HG03139 (cell line): ENCODE data around the gene CTCF.
"Not testable (repeated sequence)": the region's sequence is repeated elsewhere in the genome, so short reads cannot be mapped to it uniquely, and the experiment has no call there.

Experiments used
- ATAC-seq: cut with Tn5 transposase; IDR thresholded peaks from one replicate; pipeline ENCODE4 v1.9.1; 2021; ENCODE audit not compliant: unreplicated experiment

CTCF gene

GRCh38 chr16:67562526-67562917 is at the start of gene CTCF:
TSS of gene CTCF (plus strand) at chr16:67562526. CDS start at chr16:67610833, 48,307 bp downstream.
- ATAC-seq, result peak; percentile 43

- not testable (repeated sequence) for ATAC-seq
Observed at GRCh38 chr16:67513892-67514291, 48.4 kb upstream of the CTCF start.

- ATAC-seq, result peak; percentile 45
Observed at GRCh38 chr16:67514382-67514828, 47.9 kb upstream of the CTCF start.

GRCh38 chr16:67516296-67517154 is 45.8 kb upstream of the CTCF start:
- ATAC-seq, result no peak

- ATAC-seq, result no peak
Observed at GRCh38 chr16:67517155-67517445, 45.2 kb upstream of the CTCF start.

- ATAC-seq, result no peak
Observed at GRCh38 chr16:67517661-67518423, 44.5 kb upstream of the CTCF start.

- no peak for ATAC-seq
Observed at GRCh38 chr16:67518676-67519075, 43.6 kb upstream of the CTCF start.

- ATAC-seq, result no peak
Observed at GRCh38 chr16:67519242-67519641, 43.1 kb upstream of the CTCF start.

GRCh38 chr16:67521095-67521804 is 41.1 kb upstream of the CTCF start:
- ATAC-seq, result peak; percentile 60

GRCh38 chr16:67525176-67525860 is 37.0 kb upstream of the CTCF start:
- no peak for ATAC-seq

GRCh38 chr16:67526149-67526791 is 36.1 kb upstream of the CTCF start:
- ATAC-seq, result no peak

- ATAC-seq, result no peak
Observed at GRCh38 chr16:67528222-67528869, 34.0 kb upstream of the CTCF start, which contains the start of gene RIPOR1. TSS of gene RIPOR1 (plus strand) at chr16:67528829. CDS start at chr16:67538447, 9,618 bp downstream.

- no peak for ATAC-seq
Observed at GRCh38 chr16:67528870-67529581, 33.3 kb upstream of the CTCF start.

GRCh38 chr16:67529582-67530012 is 32.7 kb upstream of the CTCF start:
- ATAC-seq, result no peak

GRCh38 chr16:67530013-67530939 is 32.0 kb upstream of the CTCF start:
- ATAC-seq, result no peak

- ATAC-seq, result no peak
Observed at GRCh38 chr16:67531247-67531646, 31.1 kb upstream of the CTCF start.

- no peak for ATAC-seq
Observed at GRCh38 chr16:67533024-67533560, 29.2 kb upstream of the CTCF start.

- not testable (repeated sequence) for ATAC-seq
Observed at GRCh38 chr16:67533987-67534386, 28.3 kb upstream of the CTCF start.
